ENCODE results near the gene CCDC185. TPM values are rescaled to one million over a fixed set of nuclear protein-coding genes. Genes with fewer than 3 reads are reported as not detected.
A peak's percentile ranks its signal among the peaks of the same experiment; 100 is the strongest.

The CCDC185 gene
- total and polyA plus RNA-seq, 3 donors from 2014 or later: 17.2 to 64.8 (median 29.8) TPM

DNA sequence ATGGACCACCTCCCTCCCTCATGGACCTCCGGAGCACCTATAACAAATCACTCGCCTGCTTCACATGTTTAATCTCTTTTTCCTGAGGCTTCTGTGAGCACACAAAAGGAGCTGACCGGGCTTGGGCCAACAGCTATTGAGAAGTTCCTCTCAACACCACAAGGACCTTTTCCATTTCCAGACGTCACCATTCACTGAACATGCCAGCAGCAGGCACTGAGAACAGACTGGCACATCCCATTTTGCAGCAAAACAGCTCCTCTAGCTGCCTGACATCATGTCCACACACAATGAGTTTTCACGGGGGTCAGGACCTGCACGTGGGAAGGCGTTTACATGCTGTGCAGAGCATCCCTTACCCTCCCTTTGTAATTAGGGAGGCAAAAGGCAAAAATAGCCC lies 40.3 kb upstream of the CCDC185 start:
- intact Hi-C loops (cut with DNase I; ENCODE audit: low total_unique reads): no loop called here
- Histone ChIP-seq H3K9me3 (no peaks in the 10 kb centered on the region), H3K36me3 (ENCODE audit: low read depth, missing control alignments) (no peaks in the 10 kb centered on the region), H3K27ac (no peak overlapping the region), H3K27me3 (no peaks in the 10 kb centered on the region), H3K4me1 (peaks cover 8% of the 10 kb centered on the region), H3K4me3 (no peak overlapping the region)
- 63 to 74% methylated on average over 7 of the region's 7 CpGs for WGBS, 2 donors
- no peak for DNase-seq
- TF ChIP-seq, protein P1, sequence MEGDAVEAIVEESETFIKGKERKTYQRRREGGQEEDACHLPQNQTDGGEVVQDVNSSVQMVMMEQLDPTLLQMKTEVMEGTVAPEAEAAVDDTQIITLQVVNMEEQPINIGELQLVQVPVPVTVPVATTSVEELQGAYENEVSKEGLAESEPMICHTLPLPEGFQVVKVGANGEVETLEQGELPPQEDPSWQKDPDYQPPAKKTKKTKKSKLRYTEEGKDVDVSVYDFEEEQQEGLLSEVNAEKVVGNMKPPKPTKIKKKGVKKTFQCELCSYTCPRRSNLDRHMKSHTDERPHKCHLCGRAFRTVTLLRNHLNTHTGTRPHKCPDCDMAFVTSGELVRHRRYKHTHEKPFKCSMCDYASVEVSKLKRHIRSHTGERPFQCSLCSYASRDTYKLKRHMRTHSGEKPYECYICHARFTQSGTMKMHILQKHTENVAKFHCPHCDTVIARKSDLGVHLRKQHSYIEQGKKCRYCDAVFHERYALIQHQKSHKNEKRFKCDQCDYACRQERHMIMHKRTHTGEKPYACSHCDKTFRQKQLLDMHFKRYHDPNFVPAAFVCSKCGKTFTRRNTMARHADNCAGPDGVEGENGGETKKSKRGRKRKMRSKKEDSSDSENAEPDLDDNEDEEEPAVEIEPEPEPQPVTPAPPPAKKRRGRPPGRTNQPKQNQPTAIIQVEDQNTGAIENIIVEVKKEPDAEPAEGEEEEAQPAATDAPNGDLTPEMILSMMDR (IDR thresholded peaks at IDR 0.05): no peak
- TF ChIP-seq POLR2A (IDR thresholded peaks at IDR 0.05): no peak

DNA sequence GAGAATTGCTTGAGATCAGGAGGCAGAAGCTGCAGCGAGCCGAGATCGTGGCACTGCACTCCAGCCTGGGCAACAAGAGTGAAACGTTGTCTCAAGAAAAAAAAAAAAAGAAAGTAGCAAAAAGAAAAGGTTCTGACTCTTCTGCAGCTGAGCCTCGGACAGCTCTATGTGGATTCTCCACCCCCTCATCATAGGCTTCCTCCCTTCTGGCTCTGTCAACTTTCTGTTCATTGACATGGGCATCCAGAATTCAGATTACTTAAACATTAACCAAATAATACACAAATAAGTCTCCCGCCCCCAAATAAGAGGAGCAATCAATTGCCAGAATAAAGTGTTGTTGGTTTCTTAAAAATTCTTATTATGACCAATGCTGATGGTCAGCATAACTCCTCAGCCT lies 39.3 kb upstream of the CCDC185 start:
- intact Hi-C loops (cut with DNase I; ENCODE audit: low total_unique reads): no loop called here
- Histone ChIP-seq H3K4me3 (no peak overlapping the region), H3K36me3 (ENCODE audit: low read depth, missing control alignments) (no peaks in the 10 kb centered on the region), H3K4me1 (peaks cover 8% of the 10 kb centered on the region), H3K27me3 (no peaks in the 10 kb centered on the region), H3K27ac (no peak overlapping the region), H3K9me3 (no peaks in the 10 kb centered on the region)
- WGBS, 2 donors: 24 to 46% methylated on average over 6 of the region's 6 CpGs
- DNase-seq: no peak
- TF ChIP-seq, protein P1 (IDR thresholded peaks at IDR 0.05): no peak
- TF ChIP-seq POLR2A (IDR thresholded peaks at IDR 0.05): no peak

DNA sequence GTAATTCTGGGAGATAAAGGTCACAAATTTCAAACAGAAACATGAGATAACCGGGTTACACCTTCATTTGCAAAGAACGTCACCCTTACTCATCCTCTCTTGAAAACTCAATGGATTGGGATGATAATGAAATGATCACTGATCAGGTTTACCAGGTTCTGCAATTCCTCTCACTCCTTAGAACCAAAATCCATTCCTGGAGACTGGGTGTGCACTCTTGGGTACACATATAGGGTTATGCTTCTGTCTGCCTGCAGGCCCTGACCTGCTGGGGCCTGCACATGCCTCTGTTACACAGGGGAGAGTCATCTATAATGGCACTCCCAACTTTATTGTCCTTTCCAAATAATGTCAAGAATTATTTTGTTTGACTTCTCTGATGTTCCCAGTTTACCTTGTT lies 37.5 kb upstream of the CCDC185 start:
- H3K9me3 ChIP-seq: no peaks in the 10 kb centered on the region
- H3K27me3 ChIP-seq: no peaks in the 10 kb centered on the region
- no peak overlapping the region for H3K4me3 ChIP-seq
- intact Hi-C loops (cut with DNase I; ENCODE audit: low total_unique reads): no loop called here
- no peaks in the 10 kb centered on the region for H3K36me3 ChIP-seq (ENCODE audit: low read depth, missing control alignments)
- TF ChIP-seq, protein P1 (IDR thresholded peaks at IDR 0.05): no peak
- TF ChIP-seq POLR2A (IDR thresholded peaks at IDR 0.05): no peak
- 83 to 95% methylated on average over 2 of the region's 2 CpGs for WGBS, 2 donors
- no peak overlapping the region for H3K27ac ChIP-seq
- no peak for DNase-seq
- peaks cover 8% of the 10 kb centered on the region for H3K4me1 ChIP-seq

DNA sequence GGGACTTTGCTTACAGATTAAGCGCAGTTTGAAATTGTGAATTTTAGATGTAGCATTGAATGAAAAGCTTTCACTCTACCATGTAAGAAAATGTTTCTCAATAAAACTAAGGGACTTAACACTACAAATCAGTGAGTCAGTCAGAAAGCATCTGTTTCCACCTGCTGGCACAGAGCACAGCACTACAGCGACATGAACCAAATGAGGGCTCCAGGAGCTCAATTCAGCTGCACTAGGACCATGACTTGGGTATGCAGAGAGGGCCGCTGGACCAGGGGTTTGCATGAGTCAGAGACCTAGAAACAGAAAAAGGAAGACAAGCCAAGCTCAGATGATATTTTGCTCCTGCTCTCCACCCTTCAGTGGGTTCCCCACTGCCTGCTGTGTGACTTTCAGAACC lies 34.4 kb upstream of the CCDC185 start:
- H3K27ac ChIP-seq: no peak overlapping the region
- no peak for TF ChIP-seq POLR2A (IDR thresholded peaks at IDR 0.05)
- TF ChIP-seq, protein P1 (IDR thresholded peaks at IDR 0.05): no peak
- H3K27me3 ChIP-seq: no peaks in the 10 kb centered on the region
- intact Hi-C loops (cut with DNase I; ENCODE audit: low total_unique reads): no loop called here
- peaks cover 7% of the 10 kb centered on the region for H3K4me1 ChIP-seq
- no peaks in the 10 kb centered on the region for H3K36me3 ChIP-seq (ENCODE audit: low read depth, missing control alignments)
- H3K4me3 ChIP-seq: no peak overlapping the region
- no peak for DNase-seq
- 91 to 95% methylated on average over 3 of the region's 3 CpGs for WGBS, 2 donors
- no peaks in the 10 kb centered on the region for H3K9me3 ChIP-seq

DNA sequence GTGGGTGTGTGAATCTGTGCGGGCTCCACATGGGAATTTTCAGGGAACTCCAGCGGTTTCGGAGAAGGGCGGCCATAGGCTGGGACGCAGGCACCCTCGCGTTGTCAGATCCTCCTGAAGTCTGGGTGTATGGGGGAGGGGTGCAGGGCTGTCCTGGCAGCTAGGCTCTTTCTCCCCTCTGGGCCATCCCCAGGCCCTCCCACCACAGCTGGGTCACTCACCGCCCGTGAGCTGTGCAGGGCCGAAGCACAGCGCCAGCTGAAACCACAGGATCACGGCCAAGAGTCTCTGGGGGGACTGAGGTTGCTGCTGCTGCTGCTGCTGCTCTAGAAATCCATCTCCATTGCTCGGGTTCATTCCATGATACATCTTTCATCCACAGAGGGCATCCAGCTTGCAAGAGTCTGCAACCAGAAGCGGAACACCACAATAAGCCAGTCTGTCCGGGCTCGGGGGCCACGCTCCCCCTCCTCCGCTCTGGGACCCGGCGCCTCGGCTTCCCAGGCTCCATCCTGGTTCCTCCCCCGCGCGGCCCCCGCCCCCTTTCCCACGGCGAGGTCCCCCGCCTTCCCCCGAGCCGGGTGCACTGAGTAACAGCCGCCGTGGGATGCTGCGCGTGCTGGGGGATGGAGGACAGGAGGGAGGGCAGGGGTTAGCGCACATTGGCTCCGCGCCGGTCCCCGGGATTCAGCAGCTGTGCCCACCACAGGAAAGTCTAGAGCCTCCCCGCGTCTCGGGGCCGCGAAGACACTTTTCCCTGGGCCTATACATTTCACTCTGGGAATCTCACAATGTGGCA lies 30.0 kb upstream of the CCDC185 start:
- Histone ChIP-seq H3K27ac (no peak overlapping the region), H3K27me3 (no peaks in the 10 kb centered on the region), H3K4me3 (peak overlapping the region; percentile 55 to 64), H3K9me3 (no peaks in the 10 kb centered on the region), H3K36me3 (ENCODE audit: low read depth, missing control alignments) (no peaks in the 10 kb centered on the region), H3K4me1 (peaks cover 7% of the 10 kb centered on the region)
- intact Hi-C loops (cut with DNase I; ENCODE audit: low total_unique reads): no loop called here
- no peak for TF ChIP-seq POLR2A (IDR thresholded peaks at IDR 0.05)
- TF ChIP-seq, protein P1 (IDR thresholded peaks at IDR 0.05): no peak
- DNase-seq: peak; percentile 49
- 1 to 2% methylated on average over 15 to 43 of the region's 44 CpGs for WGBS, 2 donors

All from testis (tissue), 3 donors.